NOMO-1 treated with dmso at 0.1 percent for 144 hours (cell line): ENCODE data around the gene BRSK2.
"Not testable (repeated sequence)": the region's sequence is repeated elsewhere in the genome, so short reads cannot be mapped to it uniquely, and the experiment has no call there.

Source experiments
- DNase-seq: peaks from one replicate; lab custom pipeline; 2025; ENCODE audit not compliant: unreplicated experiment; lab: John Stamatoyannopoulos, UW

Gene BRSK2

GRCh38 chr11:1433568-1433967 lies 43.8 kb downstream of the BRSK2 start:
- DNase-seq: no peak

GRCh38 chr11:1433977-1434640 lies 44.4 kb downstream of the BRSK2 start:
- DNase-seq: no peak

- not testable (repeated sequence) for DNase-seq
Measured at GRCh38 chr11:1435479-1435819, 45.7 kb downstream of the BRSK2 start.

GRCh38 chr11:1435820-1436467 lies 46.2 kb downstream of the BRSK2 start:
- no peak for DNase-seq

GRCh38 chr11:1436468-1437039 lies 46.8 kb downstream of the BRSK2 start:
- DNase-seq: no peak

GRCh38 chr11:1437500-1437899 lies 47.8 kb downstream of the BRSK2 start:
- no peak for DNase-seq

GRCh38 chr11:1438261-1438966 lies 48.7 kb downstream of the BRSK2 start:
- no peak for DNase-seq

GRCh38 chr11:1438967-1439330 lies 49.2 kb downstream of the BRSK2 start:
- DNase-seq: no peak

GRCh38 chr11:1439341-1439740 lies 49.6 kb downstream of the BRSK2 start:
- DNase-seq: no peak

GRCh38 chr11:1440066-1440465 lies 50.3 kb downstream of the BRSK2 start:
- DNase-seq: no peak

GRCh38 chr11:1440496-1440895 lies 50.8 kb downstream of the BRSK2 start:
- no peak for DNase-seq

- DNase-seq: no peak
Measured at GRCh38 chr11:1442163-1442562, 52.4 kb downstream of the BRSK2 start.

- no peak for DNase-seq
Measured at GRCh38 chr11:1442807-1443366, 53.2 kb downstream of the BRSK2 start.

GRCh38 chr11:1443737-1444136 lies 54.0 kb downstream of the BRSK2 start:
- no peak for DNase-seq

GRCh38 chr11:1444321-1444720 lies 54.6 kb downstream of the BRSK2 start:
- DNase-seq: no peak

- no peak for DNase-seq
Measured at GRCh38 chr11:1444823-1445422, 55.2 kb downstream of the BRSK2 start.

- DNase-seq: no peak
Measured at GRCh38 chr11:1445741-1446445, 56.2 kb downstream of the BRSK2 start.

- DNase-seq: no peak
Measured at GRCh38 chr11:1446623-1447022, 56.9 kb downstream of the BRSK2 start.

- DNase-seq: no peak
Measured at GRCh38 chr11:1447845-1448825, 58.4 kb downstream of the BRSK2 start.

GRCh38 chr11:1448882-1449281 lies 59.1 kb downstream of the BRSK2 start:
- DNase-seq: no peak
